Esophagus muscularis mucosa (tissue), 3 donors: Measurements from ENCODE around the gene SF3B5.

Source experiments
- POLR2A ChIP-seq: fragments of 450-650 bp; IDR thresholded peaks from one replicate; pipeline ENCODE4 v1.6.1; 2017; ENCODE audit warnings: antibody characterized with exemption, moderate library complexity, mild to moderate bottlenecking, low read depth
- TF ChIP-seq, protein P1 (sequence below), 3 experiments: fragments of 200-600 bp in 2 of 3; fragments of 450-650 bp in 1 of 3; sonication (generic) in 2 of 3; IDR thresholded peaks; one replicate each; pipeline ENCODE4 v1.5.1; 2017 to 2019; ENCODE audit warnings: antibody characterized with exemption in 3 of 3, mild to moderate bottlenecking in 2 of 3, moderate library complexity in 1 of 3

DNA sequence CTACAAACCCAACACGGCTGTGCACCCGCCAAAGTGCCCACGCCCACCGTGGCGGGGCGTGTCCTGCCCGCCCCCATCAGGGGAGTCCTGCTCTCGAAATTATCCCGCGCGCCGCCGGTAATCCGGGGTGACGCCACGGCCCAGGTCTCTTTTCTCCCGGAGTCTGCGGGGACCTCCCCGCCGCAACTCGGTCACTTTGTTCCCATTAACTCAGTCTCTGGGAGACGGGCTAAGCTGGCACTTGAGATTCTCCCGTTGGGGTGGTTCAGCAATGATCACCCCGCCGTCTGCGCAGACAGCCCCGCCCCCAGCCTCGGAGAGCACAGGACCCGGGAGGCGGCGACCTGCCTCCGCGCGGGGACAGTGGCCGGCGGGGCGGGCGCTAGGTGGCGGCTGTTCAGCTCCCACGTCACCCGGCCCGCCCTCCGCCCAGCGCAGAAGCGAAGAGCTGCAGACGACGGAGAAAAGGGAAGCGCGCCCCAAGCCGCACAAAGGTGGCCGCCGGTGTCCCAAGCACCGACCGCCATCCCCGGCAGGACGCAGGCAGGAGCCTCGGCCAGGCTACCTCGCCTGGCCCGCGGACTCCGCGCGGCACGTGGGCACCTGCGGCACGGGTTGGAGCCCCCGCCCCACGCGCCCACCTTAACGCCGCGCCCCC is 31.5 kb downstream of the SF3B5 start:
- peak; percentile 25 for TF ChIP-seq POLR2A
- TF ChIP-seq, protein P1, sequence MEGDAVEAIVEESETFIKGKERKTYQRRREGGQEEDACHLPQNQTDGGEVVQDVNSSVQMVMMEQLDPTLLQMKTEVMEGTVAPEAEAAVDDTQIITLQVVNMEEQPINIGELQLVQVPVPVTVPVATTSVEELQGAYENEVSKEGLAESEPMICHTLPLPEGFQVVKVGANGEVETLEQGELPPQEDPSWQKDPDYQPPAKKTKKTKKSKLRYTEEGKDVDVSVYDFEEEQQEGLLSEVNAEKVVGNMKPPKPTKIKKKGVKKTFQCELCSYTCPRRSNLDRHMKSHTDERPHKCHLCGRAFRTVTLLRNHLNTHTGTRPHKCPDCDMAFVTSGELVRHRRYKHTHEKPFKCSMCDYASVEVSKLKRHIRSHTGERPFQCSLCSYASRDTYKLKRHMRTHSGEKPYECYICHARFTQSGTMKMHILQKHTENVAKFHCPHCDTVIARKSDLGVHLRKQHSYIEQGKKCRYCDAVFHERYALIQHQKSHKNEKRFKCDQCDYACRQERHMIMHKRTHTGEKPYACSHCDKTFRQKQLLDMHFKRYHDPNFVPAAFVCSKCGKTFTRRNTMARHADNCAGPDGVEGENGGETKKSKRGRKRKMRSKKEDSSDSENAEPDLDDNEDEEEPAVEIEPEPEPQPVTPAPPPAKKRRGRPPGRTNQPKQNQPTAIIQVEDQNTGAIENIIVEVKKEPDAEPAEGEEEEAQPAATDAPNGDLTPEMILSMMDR (IDR thresholded peaks at IDR 0.05) = peak in 1 of 3 experiments; percentile 13
